OCI-LY7 (cell line): ENCODE measurements around the gene EBF3. TPM values are rescaled to one million over a fixed set of nuclear protein-coding genes. Genes with fewer than 3 reads are reported as not detected.

Experiments used
- BruUV-seq: library from RNA; stranded (reverse); fragments of 400-500 nt; replicated peaks from 2 replicates; lab custom pipeline; 2021; lab: Mats Ljungman, UMichigan
- CTCF ChIA-PET: fragments of 300-600 bp; sonication (Branson Sonifier 250); formaldehyde crosslinking; loops from one replicate; lab custom pipeline; 2022; ENCODE audit warnings: antibody characterized with exemption; ENCODE audit not compliant: unreplicated experiment; lab: Charles Lee
- POLR2A ChIA-PET: fragments of 300-600 bp; sonication (Branson Sonifier 250); formaldehyde crosslinking; loops from one replicate; lab custom pipeline; 2022; ENCODE audit warnings: antibody characterized with exemption; lab: Charles Lee
- DNase-seq: peaks from one replicate; pipeline ENCODE4 v3.0.0-alpha.2; 2015; ENCODE audit warnings: low spot score
- H2AFZ ChIP-seq: fragments of 200-600 bp; sonication (generic), shearing (Covaris generic); 2 replicates; pipeline ENCODE4 v1.6.1; 2014; ENCODE audit warnings: mild to moderate bottlenecking, antibody characterized with exemption, low read length, moderate library complexity
- H3K27ac ChIP-seq: fragments of 200-600 bp; sonication (generic); 2 replicates; pipeline ENCODE4 v1.5.1; 2014; ENCODE audit warnings: mixed run types, low read depth, mild to moderate bottlenecking, moderate library complexity, low read length, inconsistent platforms; ENCODE audit not compliant: poor library complexity, severe bottlenecking
- H3K36me3 ChIP-seq: fragments of 200-600 bp; sonication (generic); 2 replicates; pipeline ENCODE4 v1.6.1; 2014; ENCODE audit warnings: mild to moderate bottlenecking, antibody characterized with exemption, low read length, moderate library complexity, mixed read lengths; ENCODE audit not compliant: insufficient read depth
- H3K4me1 ChIP-seq: fragments of 200-600 bp; sonication (generic); 2 replicates; pipeline ENCODE4 v1.5.1; 2014; ENCODE audit warnings: mild to moderate bottlenecking, low read length; ENCODE audit not compliant: insufficient read depth, poor library complexity, severe bottlenecking
- H3K4me2 ChIP-seq: fragments of 200-600 bp; sonication (generic); 2 replicates; pipeline ENCODE4 v1.6.1; 2014; ENCODE audit warnings: mild to moderate bottlenecking, low read length
- H3K4me3 ChIP-seq: fragments of 200-600 bp; sonication (generic); 2 replicates; pipeline ENCODE4 v1.5.1; 2014; ENCODE audit warnings: mild to moderate bottlenecking, low read depth, low read length; ENCODE audit not compliant: poor library complexity, severe bottlenecking
- H3K79me2 ChIP-seq: fragments of 200-600 bp; sonication (generic); 2 replicates; pipeline ENCODE4 v1.6.1; 2016; ENCODE audit warnings: low read depth, mild to moderate bottlenecking, low read length, moderate library complexity, mixed read lengths; ENCODE audit not compliant: insufficient read depth
- H3K9me2 ChIP-seq: fragments of 200-600 bp; sonication (generic); 2 replicates; pipeline ENCODE4 v1.6.1; 2016; ENCODE audit warnings: mild to moderate bottlenecking, low read length, mixed read lengths; ENCODE audit not compliant: insufficient read depth
- H3K9me3 ChIP-seq: fragments of 200-600 bp; sonication (generic); 2 replicates; pipeline ENCODE4 v1.6.1; 2014; ENCODE audit warnings: mild to moderate bottlenecking, mixed run types, low read length, mixed read lengths
- H4K20me1 ChIP-seq: fragments of 200-600 bp; sonication (generic); 2 replicates; pipeline ENCODE4 v1.6.1; 2014; ENCODE audit warnings: mild to moderate bottlenecking, antibody characterized with exemption, low read length, moderate library complexity, mixed read lengths; ENCODE audit not compliant: insufficient read depth
- CTCF ChIP-seq: fragments of 200-600 bp; sonication (generic); conservative IDR thresholded peaks from 2 replicates; pipeline ENCODE4 v1.5.1; 2014; ENCODE audit warnings: mild to moderate bottlenecking, antibody characterized with exemption, low read length, moderate library complexity, mixed read lengths
- EZH2phosphoT487 ChIP-seq: fragments of 200-600 bp; sonication (generic); IDR thresholded peaks from 2 replicates; pipeline ENCODE4 v1.6.1; 2018; ENCODE audit warnings: low read depth, borderline replicate concordance, mild to moderate bottlenecking, mixed run types, antibody characterized with exemption, low read length, moderate library complexity, mixed read lengths
- intact Hi-C: fragments of 100-400 bp; cut with micrococcal nuclease; formaldehyde crosslinking; loops from one replicate; pipeline ENCODE4 v1.10.0; 2022; ENCODE audit not compliant: unreplicated experiment
- total RNA-seq, 2 experiments: library from RNA; depleted of rRNA in 1 of 2; stranded (reverse); fragments of >200 nt in 1 of 2; shearing (Covaris generic) in 1 of 2; gene quantifications; 2 replicates each; pipeline ENCODE4 v1.2.3, GENCODE V29; 2014 to 2022

Gene EBF3
- total RNA-seq, 2 experiments from 2014 or later: not detected

- Histone ChIP-seq H3K27ac (no peak overlapping the region), H3K9me3 (no peaks in the 10 kb centered on the region), H2AFZ (no peak overlapping the region), H3K79me2 (no peaks in the 10 kb centered on the region), H4K20me1 (no peaks in the 10 kb centered on the region), H3K4me2 (no peak overlapping the region), H3K4me1 (no peaks in the 10 kb centered on the region), H3K36me3 (no peaks in the 10 kb centered on the region), H3K9me2 (no peaks in the 10 kb centered on the region), H3K4me3 (no peak overlapping the region)
- intact Hi-C loops: no loop called here
- DNase-seq: no peak
- TF ChIP-seq CTCF (no peak), EZH2phosphoT487 (no peak)
- no TSS peak for BruUV-seq
- ChIA-PET POLR2A (no interaction called here), CTCF (no interaction called here)
Observed at GRCh38 chr10:129788215-129788614, 175.9 kb downstream of the EBF3 start.

DNA sequence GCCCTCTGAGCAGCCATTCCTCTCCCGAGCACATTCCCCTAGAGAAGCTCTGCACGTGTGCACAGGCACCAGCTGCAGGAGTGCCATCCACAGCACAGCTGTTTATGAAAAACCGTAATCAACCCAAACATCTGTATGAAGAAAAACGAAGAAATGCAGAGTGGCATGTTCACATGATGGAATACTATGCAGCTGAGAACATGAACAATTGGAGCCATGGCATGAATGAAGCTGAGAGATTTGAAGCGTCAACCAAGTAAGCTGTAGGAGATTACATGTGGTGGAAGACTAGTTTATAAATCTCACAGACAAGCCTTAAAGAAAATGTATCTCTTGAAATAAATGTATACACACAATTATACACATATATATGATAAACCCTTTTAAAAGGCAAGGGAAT is 176.5 kb downstream of the EBF3 start:
- no peak for DNase-seq
- Histone ChIP-seq H3K79me2 (no peaks in the 10 kb centered on the region), H3K27ac (no peak overlapping the region), H3K4me1 (no peaks in the 10 kb centered on the region), H3K36me3 (no peaks in the 10 kb centered on the region), H3K9me3 (no peaks in the 10 kb centered on the region), H3K9me2 (no peaks in the 10 kb centered on the region), H3K4me3 (no peak overlapping the region), H4K20me1 (no peaks in the 10 kb centered on the region), H3K4me2 (no peak overlapping the region), H2AFZ (no peak overlapping the region)
- TF ChIP-seq EZH2phosphoT487 (no peak), CTCF (no peak)
- CTCF ChIA-PET: no interaction called here
- POLR2A ChIA-PET: no interaction called here
- intact Hi-C loops: no loop called here
- no TSS peak for BruUV-seq

DNA sequence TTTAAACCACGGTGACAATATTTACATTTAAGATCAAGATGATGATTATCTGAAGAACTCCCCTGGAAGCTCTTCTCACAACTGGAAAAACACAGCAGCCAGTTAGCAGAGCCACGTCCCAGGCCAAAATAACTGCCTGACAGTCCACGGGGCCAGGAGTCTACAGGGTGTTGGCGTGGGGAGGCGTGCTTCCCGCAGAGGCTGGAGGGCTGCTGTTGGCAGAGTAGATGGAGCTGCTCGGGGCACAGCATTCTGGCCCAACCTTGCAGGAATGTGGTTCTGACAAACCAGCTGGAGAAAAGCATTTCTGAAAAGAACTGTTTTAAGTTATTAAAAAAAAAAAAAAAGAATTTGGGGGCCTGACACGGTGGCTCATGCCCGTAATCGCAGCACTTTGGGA is 177.9 kb downstream of the EBF3 start:
- Histone ChIP-seq H4K20me1 (no peaks in the 10 kb centered on the region), H3K36me3 (no peaks in the 10 kb centered on the region), H2AFZ (no peak overlapping the region), H3K9me3 (no peaks in the 10 kb centered on the region), H3K4me1 (no peaks in the 10 kb centered on the region), H3K27ac (no peak overlapping the region), H3K4me2 (no peak overlapping the region), H3K79me2 (no peaks in the 10 kb centered on the region), H3K9me2 (no peaks in the 10 kb centered on the region), H3K4me3 (no peak overlapping the region)
- TF ChIP-seq CTCF: no peak
- TF ChIP-seq EZH2phosphoT487: no peak
- DNase-seq: no peak
- no TSS peak for BruUV-seq
- ChIA-PET POLR2A (interaction anchor here (0.6 kb wide), 1 partner anchor 748 kb away, joined by 3 read pairs; no protein-coding TSS in a partner anchor), CTCF (no interaction called here)
- intact Hi-C loops: no loop called here
